ENCODE measurements around the gene PABPN1L. TPM values are rescaled to one million over a fixed set of nuclear protein-coding genes. Genes with fewer than 3 reads are reported as not detected.
A peak's percentile ranks its signal among the peaks of the same experiment; 100 is the strongest.

PABPN1L gene
- total and polyA plus RNA-seq, 2 of the 8 experiments (the other 6 are each of a cell fraction or from before 2014, with no cell fraction given) = not detected

DNA sequence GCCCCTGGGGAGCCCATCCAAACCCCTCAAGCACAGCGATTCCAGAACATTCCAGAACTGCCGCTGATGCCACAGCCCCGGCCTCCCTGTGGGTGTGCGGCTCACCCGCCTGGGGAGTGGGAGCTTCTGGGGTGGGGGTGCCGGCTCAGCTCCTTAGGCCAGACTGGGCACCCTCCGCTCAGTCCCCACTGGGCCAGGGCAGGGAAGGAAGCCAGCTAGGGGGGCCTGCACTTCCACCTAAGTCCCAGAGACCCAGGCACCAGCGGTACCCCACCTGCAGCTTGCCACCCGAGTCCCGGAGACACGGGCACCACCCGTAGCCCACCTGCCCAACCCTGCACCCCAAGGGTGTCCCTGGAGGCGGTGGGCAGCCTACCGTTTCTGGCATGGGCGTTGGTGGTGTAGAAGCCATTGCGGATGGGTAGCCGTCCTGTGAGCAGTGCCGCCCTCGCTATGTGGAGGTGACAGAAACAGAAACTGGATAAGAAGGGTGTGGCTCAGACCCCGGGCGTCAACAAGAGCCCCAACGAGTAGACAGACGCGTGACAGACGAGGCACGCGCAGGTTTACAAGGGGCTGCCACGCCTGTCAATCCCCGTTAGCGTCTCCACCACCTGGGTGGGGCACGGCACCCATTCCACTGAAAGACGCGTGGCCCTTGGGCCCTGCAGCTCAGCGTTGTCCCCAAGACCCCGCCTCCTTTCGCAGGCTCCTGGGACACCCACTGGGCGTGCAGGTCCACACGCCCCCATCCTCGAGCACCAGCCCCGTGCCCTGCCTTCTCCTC, 24.7 kb downstream of the PABPN1L start:
- H3K36me3 ChIP-seq (ENCODE audit: control insufficient read depth in 2 of 4, insufficient read depth in 4 of 4, low read length in 3 of 4) = peaks cover 0 to 5% (median 0%) of the 10 kb centered on the region in 4 experiments; a peak in 2 of 8 replicates
- no peak overlapping the region for H3K9ac ChIP-seq (replicated peaks in 1 of 4; ENCODE audit: extremely low read depth in 1 of 4, low read depth in 3 of 4, low read length in 3 of 4)
- H4K8ac ChIP-seq (ENCODE audit: extremely low read depth, insufficient read depth, low read length) = no peak overlapping the region
- no peak overlapping the region for H4K91ac ChIP-seq (replicated peaks; ENCODE audit: insufficient read length, low read length)
- CTCF ChIA-PET (ENCODE audit: partially characterized antibody) = interaction anchor here (0.9 to 2.7 kb wide), 4 partner anchors 10 to 104 kb away, joined by 3 to 10 read pairs (median 4); no protein-coding TSS in a partner anchor
- FAIRE-seq = no peak
- no peak overlapping the region for H2BK5ac ChIP-seq (ENCODE audit: low read depth, low read length)
- no peaks in the 10 kb centered on the region for H3K23me2 ChIP-seq (ENCODE audit: low read depth, low read length)
- H3K27ac ChIP-seq (ENCODE audit: low read depth, low read length) = no peak overlapping the region
- no peak overlapping the region for H2AK5ac ChIP-seq (ENCODE audit: low read depth, low read length)
- H2AFZ ChIP-seq (ENCODE audit: low read length) = no peak overlapping the region
- no peak overlapping the region for H3K4me3 ChIP-seq (ENCODE audit: extremely low read depth in 1 of 4, insufficient read depth in 2 of 4, low read depth in 3 of 4, low read length in 4 of 4)
- no peaks in the 10 kb centered on the region for H4K20me1 ChIP-seq (replicated peaks in 1 of 2; ENCODE audit: control insufficient read depth in 1 of 2, insufficient read depth in 2 of 2, low read length in 2 of 2)
- no peak overlapping the region for H2BK15ac ChIP-seq (ENCODE audit: low read length)
- H3K14ac ChIP-seq (ENCODE audit: insufficient read length) = no peak overlapping the region
- no peak overlapping the region for H2BK20ac ChIP-seq (ENCODE audit: low read length)
- no peak overlapping the region for H2BK120ac ChIP-seq (replicated peaks; ENCODE audit: low read depth, low read length)
- POLR2A ChIA-PET (ENCODE audit: partially characterized antibody) = no interaction called here
- H3K23ac ChIP-seq (ENCODE audit: insufficient read length) = no peak overlapping the region
- no peaks in the 10 kb centered on the region for H3K4me1 ChIP-seq (replicated peaks in 1 of 4; ENCODE audit: control insufficient read depth in 3 of 4, insufficient read depth in 4 of 4, low read length in 3 of 4)
- H3K79me2 ChIP-seq (ENCODE audit: control insufficient read depth in 1 of 2, insufficient read depth in 2 of 2, low read length in 2 of 2) = no peaks in the 10 kb centered on the region
- H3K27me3 ChIP-seq (replicated peaks in 1 of 4; ENCODE audit: control insufficient read depth in 3 of 4, extremely low read depth in 1 of 4, insufficient read depth in 3 of 4, low read length in 3 of 4) = no peaks in the 10 kb centered on the region
- no peak for DNase-seq (ENCODE audit: low read depth in 1 of 2, low spot score in 2 of 2)
- H3K56ac ChIP-seq (replicated peaks; ENCODE audit: insufficient read length, low read depth, low read length) = no peak overlapping the region
- H3K4ac ChIP-seq (replicated peaks; ENCODE audit: insufficient read length, low read depth, low read length) = no peak overlapping the region
- H3K79me1 ChIP-seq (ENCODE audit: low read depth, low read length) = no peaks in the 10 kb centered on the region
- H3K4me2 ChIP-seq (ENCODE audit: insufficient read depth in 1 of 2, low read depth in 2 of 2, low read length in 2 of 2) = no peak overlapping the region
- peak overlapping the region; percentile 27; the same call in 1 of the 2 replicates for H2BK12ac ChIP-seq (ENCODE audit: low read depth, low read length)
- H3K18ac ChIP-seq (ENCODE audit: extremely low read depth, low read length) = no peak overlapping the region
- no peaks in the 10 kb centered on the region for H3K9me3 ChIP-seq (ENCODE audit: insufficient read depth in 2 of 2, low read depth in 1 of 2, low read length in 1 of 2)
- no peak overlapping the region for H4K5ac ChIP-seq (ENCODE audit: insufficient read length, low read depth, low read length)
- 97% methylated on average over 30 of the region's 40 CpGs; no CpG with 5 or more reads in 1 of the 2 experiments for WGBS, 2 experiments (ENCODE audit: extremely low coverage in 1 of 2, insufficient coverage in 1 of 2, insufficient read length in 1 of 2, insufficient replicate concordance in 2 of 2, low coverage in 1 of 2, low lambda C conversion rate in 2 of 2, missing lambda C conversion rate in 1 of 2)
- TF ChIP-seq SRF (IDR thresholded peaks at IDR 0.05; ENCODE audit: low read depth, low read length) (no peak), TCF12 (IDR thresholded peaks at IDR 0.05; ENCODE audit: low read depth, low read length) (no peak), ASH2L (IDR thresholded peaks at IDR 0.05; ENCODE audit: low read length) (no peak), SIN3A (conservative IDR thresholded peaks at IDR 0.05 in 1 of 2, IDR thresholded peaks at IDR 0.05 in 1 of 2; ENCODE audit: low read depth in 1 of 2, low read length in 2 of 2) (no peak), CBX8 (IDR thresholded peaks at IDR 0.05; ENCODE audit: borderline replicate concordance, low read depth, low read length) (no peak), CEBPB (IDR thresholded peaks at IDR 0.05; ENCODE audit: low read depth, low read length) (no peak)
- TF ChIP-seq, protein P1, sequence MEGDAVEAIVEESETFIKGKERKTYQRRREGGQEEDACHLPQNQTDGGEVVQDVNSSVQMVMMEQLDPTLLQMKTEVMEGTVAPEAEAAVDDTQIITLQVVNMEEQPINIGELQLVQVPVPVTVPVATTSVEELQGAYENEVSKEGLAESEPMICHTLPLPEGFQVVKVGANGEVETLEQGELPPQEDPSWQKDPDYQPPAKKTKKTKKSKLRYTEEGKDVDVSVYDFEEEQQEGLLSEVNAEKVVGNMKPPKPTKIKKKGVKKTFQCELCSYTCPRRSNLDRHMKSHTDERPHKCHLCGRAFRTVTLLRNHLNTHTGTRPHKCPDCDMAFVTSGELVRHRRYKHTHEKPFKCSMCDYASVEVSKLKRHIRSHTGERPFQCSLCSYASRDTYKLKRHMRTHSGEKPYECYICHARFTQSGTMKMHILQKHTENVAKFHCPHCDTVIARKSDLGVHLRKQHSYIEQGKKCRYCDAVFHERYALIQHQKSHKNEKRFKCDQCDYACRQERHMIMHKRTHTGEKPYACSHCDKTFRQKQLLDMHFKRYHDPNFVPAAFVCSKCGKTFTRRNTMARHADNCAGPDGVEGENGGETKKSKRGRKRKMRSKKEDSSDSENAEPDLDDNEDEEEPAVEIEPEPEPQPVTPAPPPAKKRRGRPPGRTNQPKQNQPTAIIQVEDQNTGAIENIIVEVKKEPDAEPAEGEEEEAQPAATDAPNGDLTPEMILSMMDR (IDR thresholded peaks at IDR 0.05; ENCODE audit: control extremely low read depth in 1 of 3, insufficient read depth in 1 of 3, low read depth in 1 of 3, low read length in 3 of 3) = no peak
- TF ChIP-seq, protein P2, sequence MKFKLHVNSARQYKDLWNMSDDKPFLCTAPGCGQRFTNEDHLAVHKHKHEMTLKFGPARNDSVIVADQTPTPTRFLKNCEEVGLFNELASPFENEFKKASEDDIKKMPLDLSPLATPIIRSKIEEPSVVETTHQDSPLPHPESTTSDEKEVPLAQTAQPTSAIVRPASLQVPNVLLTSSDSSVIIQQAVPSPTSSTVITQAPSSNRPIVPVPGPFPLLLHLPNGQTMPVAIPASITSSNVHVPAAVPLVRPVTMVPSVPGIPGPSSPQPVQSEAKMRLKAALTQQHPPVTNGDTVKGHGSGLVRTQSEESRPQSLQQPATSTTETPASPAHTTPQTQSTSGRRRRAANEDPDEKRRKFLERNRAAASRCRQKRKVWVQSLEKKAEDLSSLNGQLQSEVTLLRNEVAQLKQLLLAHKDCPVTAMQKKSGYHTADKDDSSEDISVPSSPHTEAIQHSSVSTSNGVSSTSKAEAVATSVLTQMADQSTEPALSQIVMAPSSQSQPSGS (IDR thresholded peaks at IDR 0.05; ENCODE audit: low read length) = no peak

Data from H1 (cell line).